GM18511 (cell line): ENCODE measurements around the gene GCC2.
"Not testable (repeated sequence)": the region's sequence is repeated elsewhere in the genome, so short reads cannot be mapped to it uniquely, and the experiment has no call there.

Experiments used
- ATAC-seq: cut with Tn5 transposase; IDR thresholded peaks from one replicate; pipeline ENCODE4 v1.9.1; 2021; ENCODE audit warnings: mild to moderate bottlenecking, moderate library complexity; ENCODE audit not compliant: unreplicated experiment

Gene GCC2

GRCh38 chr2:108436976-108437375, 12.0 kb upstream of the GCC2 start:
- no peak for ATAC-seq

- no peak for ATAC-seq
These were observed 7.3 kb upstream of the GCC2 start for GRCh38 chr2:108441712-108442111.

GRCh38 chr2:108444941-108445840, 3.8 kb upstream of the GCC2 start:
- no peak for ATAC-seq

- ATAC-seq = no peak
These were observed 2.3 kb upstream of the GCC2 start for GRCh38 chr2:108446703-108447102.

- no peak for ATAC-seq
These were observed 894 bp upstream of the GCC2 start for GRCh38 chr2:108447947-108448677.

- peak; percentile 47 for ATAC-seq
These were observed 564 bp downstream of the GCC2 start for GRCh38 chr2:108449410-108450130.

- no peak for ATAC-seq
These were observed 1.9 kb downstream of the GCC2 start for GRCh38 chr2:108450863-108451262.

GRCh38 chr2:108451976-108452375, 3.0 kb downstream of the GCC2 start:
- ATAC-seq = no peak

GRCh38 chr2:108453530-108453929, 4.5 kb downstream of the GCC2 start:
- ATAC-seq = not testable (repeated sequence)

GRCh38 chr2:108454440-108454839, 5.4 kb downstream of the GCC2 start:
- no peak for ATAC-seq

- ATAC-seq = no peak
These were observed 6.6 kb downstream of the GCC2 start for GRCh38 chr2:108455571-108455970.

- ATAC-seq = no peak
These were observed 9.1 kb downstream of the GCC2 start for GRCh38 chr2:108458082-108458481.

GRCh38 chr2:108459441-108459840, 10.4 kb downstream of the GCC2 start:
- ATAC-seq = no peak

GRCh38 chr2:108460345-108461037, 11.5 kb downstream of the GCC2 start:
- peak; percentile 82 for ATAC-seq

- ATAC-seq = no peak
These were observed 28.1 kb downstream of the GCC2 start for GRCh38 chr2:108477099-108477498.

GRCh38 chr2:108485253-108485652, 36.2 kb downstream of the GCC2 start:
- no peak for ATAC-seq

GRCh38 chr2:108490506-108491122, 41.6 kb downstream of the GCC2 start:
- no peak for ATAC-seq

- no peak for ATAC-seq
These were observed 42.8 kb downstream of the GCC2 start for GRCh38 chr2:108491848-108492247.

GRCh38 chr2:108492364-108492763, 43.4 kb downstream of the GCC2 start:
- ATAC-seq = no peak

GRCh38 chr2:108496167-108496566, 47.2 kb downstream of the GCC2 start:
- ATAC-seq = not testable (repeated sequence)
